ENCODE results near the gene CACNA1F. TPM values are rescaled to one million over a fixed set of nuclear protein-coding genes. Genes with fewer than 3 reads are reported as not detected.

Gene CACNA1F
- total and polyA plus RNA-seq, 2 experiments from 2014 or later, result 0.02 to 0.45 TPM

DNA sequence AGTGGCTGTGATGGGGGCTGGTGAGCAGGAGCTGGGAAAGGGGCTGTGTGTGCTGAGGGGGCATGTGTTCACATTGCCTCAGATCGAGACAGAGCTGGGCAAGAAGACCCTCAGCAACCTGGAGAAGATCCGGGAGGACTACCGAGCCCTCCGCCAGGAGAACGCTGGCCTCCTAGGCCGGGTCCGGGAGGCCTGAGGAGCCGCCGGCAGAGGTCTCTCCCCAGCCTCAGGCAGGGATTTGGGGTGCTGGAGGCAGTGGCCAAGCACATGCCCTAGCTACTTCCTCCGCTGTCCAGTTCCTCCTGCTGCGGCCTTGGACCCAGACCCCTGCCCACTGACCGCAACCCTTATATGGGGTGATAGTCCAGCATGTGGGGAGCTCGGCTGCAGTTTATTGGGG, 16.9 kb upstream of the CACNA1F start:
- Histone ChIP-seq H3K27ac (no peak overlapping the region), H3K27me3 (no peaks in the 10 kb centered on the region), H3K9me3 (ENCODE audit: low read depth) (no peaks in the 10 kb centered on the region), H3K36me3 (no peaks in the 10 kb centered on the region), H3K4me1 (ENCODE audit: low read depth) (no peaks in the 10 kb centered on the region), H3K4me3 (no peak overlapping the region)
- TF ChIP-seq, protein P1, sequence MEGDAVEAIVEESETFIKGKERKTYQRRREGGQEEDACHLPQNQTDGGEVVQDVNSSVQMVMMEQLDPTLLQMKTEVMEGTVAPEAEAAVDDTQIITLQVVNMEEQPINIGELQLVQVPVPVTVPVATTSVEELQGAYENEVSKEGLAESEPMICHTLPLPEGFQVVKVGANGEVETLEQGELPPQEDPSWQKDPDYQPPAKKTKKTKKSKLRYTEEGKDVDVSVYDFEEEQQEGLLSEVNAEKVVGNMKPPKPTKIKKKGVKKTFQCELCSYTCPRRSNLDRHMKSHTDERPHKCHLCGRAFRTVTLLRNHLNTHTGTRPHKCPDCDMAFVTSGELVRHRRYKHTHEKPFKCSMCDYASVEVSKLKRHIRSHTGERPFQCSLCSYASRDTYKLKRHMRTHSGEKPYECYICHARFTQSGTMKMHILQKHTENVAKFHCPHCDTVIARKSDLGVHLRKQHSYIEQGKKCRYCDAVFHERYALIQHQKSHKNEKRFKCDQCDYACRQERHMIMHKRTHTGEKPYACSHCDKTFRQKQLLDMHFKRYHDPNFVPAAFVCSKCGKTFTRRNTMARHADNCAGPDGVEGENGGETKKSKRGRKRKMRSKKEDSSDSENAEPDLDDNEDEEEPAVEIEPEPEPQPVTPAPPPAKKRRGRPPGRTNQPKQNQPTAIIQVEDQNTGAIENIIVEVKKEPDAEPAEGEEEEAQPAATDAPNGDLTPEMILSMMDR (IDR thresholded peaks at IDR 0.05; ENCODE audit: low read depth, low read length), result no peak
- DNase-seq (ENCODE audit: low read depth in 1 of 2, low spot score in 1 of 2), result no peak

DNA sequence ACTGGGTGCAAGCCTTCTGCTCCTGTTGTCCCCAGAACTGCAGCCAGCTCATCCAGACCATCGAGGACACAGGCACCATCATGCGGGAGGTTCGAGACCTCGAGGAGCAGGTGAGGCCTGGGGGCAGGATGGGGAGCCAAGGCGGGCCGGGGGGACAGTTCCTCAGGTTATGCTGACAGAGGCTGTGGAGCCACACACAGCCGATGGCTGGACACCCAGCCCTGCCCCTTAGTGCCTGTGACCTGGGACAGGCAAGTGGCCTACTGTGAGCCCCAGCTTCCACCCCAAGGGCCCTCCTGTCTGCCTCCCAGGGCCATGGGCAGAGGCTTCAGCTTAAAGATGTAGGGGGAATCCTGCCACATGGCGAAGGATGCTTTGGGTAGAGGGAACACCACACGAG, 16.5 kb upstream of the CACNA1F start:
- no peak overlapping the region for H3K27ac ChIP-seq
- H3K4me3 ChIP-seq, result no peak overlapping the region
- H3K9me3 ChIP-seq (ENCODE audit: low read depth), result no peaks in the 10 kb centered on the region
- no peaks in the 10 kb centered on the region for H3K4me1 ChIP-seq (ENCODE audit: low read depth)
- no peaks in the 10 kb centered on the region for H3K36me3 ChIP-seq
- TF ChIP-seq, protein P1 (IDR thresholded peaks at IDR 0.05; ENCODE audit: low read depth, low read length), result no peak
- H3K27me3 ChIP-seq, result no peaks in the 10 kb centered on the region
- no peak for DNase-seq (ENCODE audit: low read depth in 1 of 2, low spot score in 1 of 2)

DNA sequence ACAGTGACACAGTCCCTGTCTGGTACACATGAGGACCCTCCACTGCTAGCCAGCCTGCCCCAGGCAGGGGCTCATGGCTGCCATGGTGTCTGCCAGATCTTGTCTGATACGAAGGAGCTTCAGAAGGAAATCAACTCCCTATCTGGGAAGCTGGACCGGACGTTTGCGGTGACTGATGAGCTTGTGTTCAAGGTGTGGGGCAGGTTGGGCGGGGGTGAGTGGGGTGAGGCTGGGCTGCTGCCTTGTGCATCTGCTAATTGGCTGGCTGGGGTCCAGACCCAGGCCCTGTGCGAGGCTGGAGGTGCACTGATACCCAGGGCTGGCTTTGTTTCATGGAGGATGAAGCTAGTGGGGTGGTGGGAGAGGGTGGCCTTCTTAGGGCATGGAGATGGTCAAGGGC, 15.9 kb upstream of the CACNA1F start:
- Histone ChIP-seq H3K27ac (no peak overlapping the region), H3K4me3 (no peak overlapping the region), H3K27me3 (no peaks in the 10 kb centered on the region), H3K9me3 (ENCODE audit: low read depth) (no peaks in the 10 kb centered on the region), H3K36me3 (no peaks in the 10 kb centered on the region), H3K4me1 (ENCODE audit: low read depth) (no peaks in the 10 kb centered on the region)
- TF ChIP-seq, protein P1 (IDR thresholded peaks at IDR 0.05; ENCODE audit: low read depth, low read length), result no peak
- DNase-seq (ENCODE audit: low read depth in 1 of 2, low spot score in 1 of 2), result no peak

DNA sequence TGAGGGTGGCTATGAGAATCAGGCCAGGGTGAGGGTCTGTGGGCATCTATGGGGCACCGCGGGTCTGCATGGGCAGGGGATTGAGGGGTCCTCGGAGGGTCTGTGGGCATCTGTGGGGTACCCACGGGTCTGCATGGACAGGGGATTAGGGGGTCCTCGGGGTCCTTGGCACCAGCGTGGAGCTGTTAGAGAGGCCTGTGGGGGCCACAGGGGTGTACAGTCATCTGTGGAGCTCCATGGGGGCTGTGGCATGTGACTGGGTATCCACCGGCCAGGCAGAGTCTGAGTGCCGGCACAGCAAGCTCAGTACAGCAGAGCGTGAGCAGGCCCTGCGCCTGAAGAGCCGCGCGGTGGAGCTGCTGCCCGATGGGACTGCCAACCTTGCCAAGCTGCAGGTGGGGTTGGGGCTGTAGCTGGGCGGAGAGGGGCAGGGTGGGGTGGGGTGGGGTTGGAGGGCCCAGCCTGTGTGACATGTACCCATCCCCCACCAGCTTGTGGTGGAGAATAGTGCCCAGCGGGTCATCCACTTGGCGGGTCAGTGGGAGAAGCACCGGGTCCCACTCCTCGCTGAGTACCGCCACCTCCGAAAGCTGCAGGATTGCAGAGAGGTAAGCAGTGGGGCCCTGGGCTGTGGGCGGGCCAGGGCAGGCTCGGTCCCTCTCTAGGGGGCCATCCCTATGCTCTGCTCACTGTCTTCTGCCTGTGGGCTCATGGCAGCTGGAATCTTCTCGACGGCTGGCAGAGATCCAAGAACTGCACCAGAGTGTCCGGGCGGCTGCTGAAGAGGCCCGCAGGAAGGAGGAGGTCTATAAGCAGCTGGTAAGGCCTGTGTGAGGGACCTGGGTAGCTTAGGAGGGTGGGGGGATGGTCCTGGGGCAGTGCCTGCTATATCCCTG, 15.0 kb upstream of the CACNA1F start:
- no peaks in the 10 kb centered on the region for H3K36me3 ChIP-seq
- DNase-seq (ENCODE audit: low read depth in 1 of 2, low spot score in 1 of 2), result no peak
- TF ChIP-seq, protein P1 (IDR thresholded peaks at IDR 0.05; ENCODE audit: low read depth, low read length), result no peak
- no peak overlapping the region for H3K4me3 ChIP-seq
- no peak overlapping the region for H3K27ac ChIP-seq
- H3K9me3 ChIP-seq (ENCODE audit: low read depth), result no peaks in the 10 kb centered on the region
- no peaks in the 10 kb centered on the region for H3K27me3 ChIP-seq
- H3K4me1 ChIP-seq (ENCODE audit: low read depth), result no peaks in the 10 kb centered on the region

DNA sequence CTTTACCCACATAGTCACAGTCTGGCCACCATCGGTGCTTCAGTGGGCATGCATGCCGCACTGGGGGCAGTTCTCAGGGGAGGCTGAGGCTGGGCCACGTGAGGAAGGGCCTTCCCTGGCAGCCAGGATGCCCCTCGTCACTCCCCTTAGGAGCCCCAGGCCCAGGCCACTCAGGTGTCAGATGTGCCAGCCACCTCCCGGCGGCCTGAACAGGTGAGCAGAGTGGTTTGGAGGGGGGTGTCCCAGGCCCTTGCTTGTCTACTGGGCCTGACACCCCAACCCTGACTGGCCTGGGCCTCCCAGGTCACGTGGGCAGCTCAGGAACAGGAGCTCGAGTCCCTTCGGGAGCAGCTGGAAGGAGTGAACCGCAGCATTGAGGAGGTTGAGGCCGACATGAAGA, 14.2 kb upstream of the CACNA1F start:
- no peak overlapping the region for H3K4me3 ChIP-seq
- TF ChIP-seq, protein P1 (IDR thresholded peaks at IDR 0.05; ENCODE audit: low read depth, low read length), result no peak
- DNase-seq (ENCODE audit: low read depth in 1 of 2, low spot score in 1 of 2), result no peak
- H3K27me3 ChIP-seq, result no peaks in the 10 kb centered on the region
- no peak overlapping the region for H3K27ac ChIP-seq
- no peaks in the 10 kb centered on the region for H3K36me3 ChIP-seq
- no peaks in the 10 kb centered on the region for H3K4me1 ChIP-seq (ENCODE audit: low read depth)
- no peaks in the 10 kb centered on the region for H3K9me3 ChIP-seq (ENCODE audit: low read depth)
